Measurements from ENCODE around the gene CLIC3.
A peak's percentile ranks its signal among the peaks of the same experiment; 100 is the strongest.

Gene CLIC3

GRCh38 chr9:136949817-136950655, 46.3 kb downstream of the CLIC3 start:
- peak; percentile 41 for DNase-seq

GRCh38 chr9:136949239-136949816, 47.0 kb downstream of the CLIC3 start:
- DNase-seq: no peak

GRCh38 chr9:136947955-136948510, 48.3 kb downstream of the CLIC3 start:
- no peak for DNase-seq

- DNase-seq: no peak
Measured at GRCh38 chr9:136947028-136947891, 49.1 kb downstream of the CLIC3 start.

- DNase-seq: no peak
Measured at GRCh38 chr9:136946228-136947027, 49.9 kb downstream of the CLIC3 start.

GRCh38 chr9:136945333-136946227, 50.8 kb downstream of the CLIC3 start:
- DNase-seq: no peak

All from DMS 273 treated with DMSO at 0.1 percent for 48 hours (cell line).